Mammary epithelial cell (primary cell): ENCODE measurements around the gene KBTBD6.
"Not testable (repeated sequence)": the region's sequence is repeated elsewhere in the genome, so short reads cannot be mapped to it uniquely, and the experiment has no call there.

Experiments
- EZH2 ChIP-seq: IDR thresholded peaks from 2 replicates; pipeline ENCODE4 v1.6.1; 2012; ENCODE audit warnings: low read length, inconsistent platforms, borderline replicate concordance
- TF ChIP-seq, protein P1 (sequence below), 2 donors: IDR thresholded peaks in 1 of 2; conservative IDR thresholded peaks in 1 of 2; 2 replicates each; pipeline ENCODE4 v1.5.1; 2011 to 2012; ENCODE audit warnings: inconsistent platforms in 2 of 2, low read length in 2 of 2, mild to moderate bottlenecking in 2 of 2, control low read depth in 1 of 2, low read depth in 1 of 2; ENCODE audit not compliant: insufficient read depth in 1 of 2; ENCODE audit errors: extremely low read depth in 1 of 2

DNA sequence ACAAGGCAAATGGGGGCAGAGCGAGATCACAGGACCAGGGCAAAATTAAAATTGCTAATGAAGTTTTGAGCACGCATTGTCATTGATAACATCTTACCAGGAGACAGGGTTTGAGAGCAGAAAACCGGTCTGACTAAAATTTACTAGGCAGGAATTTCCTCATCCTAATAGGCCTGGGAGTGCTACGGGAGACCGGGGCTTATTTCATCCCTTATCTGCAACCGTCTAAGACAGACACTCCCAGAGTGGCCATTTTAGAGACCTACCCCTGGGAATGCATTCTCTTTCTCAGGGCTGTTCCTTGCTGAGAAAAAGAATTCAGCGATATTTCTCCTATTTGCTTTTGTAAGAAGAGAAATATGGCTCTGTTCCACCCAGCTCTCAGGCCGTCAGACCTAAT lies 43.0 kb upstream of the KBTBD6 start:
- TF ChIP-seq, protein P1, sequence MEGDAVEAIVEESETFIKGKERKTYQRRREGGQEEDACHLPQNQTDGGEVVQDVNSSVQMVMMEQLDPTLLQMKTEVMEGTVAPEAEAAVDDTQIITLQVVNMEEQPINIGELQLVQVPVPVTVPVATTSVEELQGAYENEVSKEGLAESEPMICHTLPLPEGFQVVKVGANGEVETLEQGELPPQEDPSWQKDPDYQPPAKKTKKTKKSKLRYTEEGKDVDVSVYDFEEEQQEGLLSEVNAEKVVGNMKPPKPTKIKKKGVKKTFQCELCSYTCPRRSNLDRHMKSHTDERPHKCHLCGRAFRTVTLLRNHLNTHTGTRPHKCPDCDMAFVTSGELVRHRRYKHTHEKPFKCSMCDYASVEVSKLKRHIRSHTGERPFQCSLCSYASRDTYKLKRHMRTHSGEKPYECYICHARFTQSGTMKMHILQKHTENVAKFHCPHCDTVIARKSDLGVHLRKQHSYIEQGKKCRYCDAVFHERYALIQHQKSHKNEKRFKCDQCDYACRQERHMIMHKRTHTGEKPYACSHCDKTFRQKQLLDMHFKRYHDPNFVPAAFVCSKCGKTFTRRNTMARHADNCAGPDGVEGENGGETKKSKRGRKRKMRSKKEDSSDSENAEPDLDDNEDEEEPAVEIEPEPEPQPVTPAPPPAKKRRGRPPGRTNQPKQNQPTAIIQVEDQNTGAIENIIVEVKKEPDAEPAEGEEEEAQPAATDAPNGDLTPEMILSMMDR (conservative IDR thresholded peaks at IDR 0.05 in 1 of 2, IDR thresholded peaks at IDR 0.05 in 1 of 2; ENCODE audit: extremely low read depth in 1 of 2, insufficient read depth in 1 of 2, low read depth in 1 of 2, low read length in 2 of 2) = not testable (repeated sequence)
- TF ChIP-seq EZH2 = not testable (repeated sequence)
